Common myeloid progenitor, CD34-positive (primary cell): ENCODE data around the gene PAH. TPM values are rescaled to one million over a fixed set of nuclear protein-coding genes. Genes with fewer than 3 reads are reported as not detected.

Experiments used
- CTCF ChIA-PET: fragments of 350-600 bp; sonication (Branson Sonifier 250); formaldehyde crosslinking; loops from one replicate; lab custom pipeline; 2021; ENCODE audit warnings: antibody characterized with exemption; lab: Charles Lee
- POLR2A ChIA-PET: fragments of 350-600 bp; sonication (Branson Sonifier 250); formaldehyde crosslinking; loops from one replicate; lab custom pipeline; 2021; ENCODE audit warnings: antibody characterized with exemption; lab: Charles Lee
- DNase-seq, 3 donors: peaks; one replicate each; pipeline versions ENCODE4 v3.0.0 to v3.0.0-alpha.2; 2013
- H3K27ac ChIP-seq, 2 experiments: 1 replicate in 1 of 2; 2 replicates in 1 of 2; pipeline ENCODE4 v1.7.0; 2013; ENCODE audit warnings: inconsistent platforms in 2 of 2, low read length in 2 of 2, mild to moderate bottlenecking in 2 of 2, low read depth in 1 of 2, moderate library complexity in 1 of 2; ENCODE audit not compliant: severe bottlenecking in 2 of 2, insufficient read depth in 1 of 2, poor library complexity in 1 of 2
- H3K27me3 ChIP-seq, 5 experiments: replicated peaks in 2 of 5; 1 replicate in 3 of 5; 2 replicates in 2 of 5; pipeline versions ENCODE4 v1.6.1 to v1.7.0; 2013; ENCODE audit warnings: low read length in 4 of 5, mild to moderate bottlenecking in 2 of 5, moderate library complexity in 2 of 5, inconsistent platforms in 1 of 5; ENCODE audit not compliant: insufficient read depth in 5 of 5, control insufficient read depth in 4 of 5
- H3K36me3 ChIP-seq, 4 experiments: 1 replicate in 2 of 4; 2 replicates in 2 of 4; pipeline versions ENCODE4 v1.6.1 to v1.7.0; 2013; ENCODE audit warnings: low read length in 3 of 4, control low read depth in 1 of 4, mild to moderate bottlenecking in 1 of 4; ENCODE audit not compliant: control insufficient read depth in 4 of 4, insufficient read depth in 4 of 4
- H3K4me1 ChIP-seq, 4 experiments: 1 replicate in 3 of 4; 2 replicates in 1 of 4; pipeline versions ENCODE4 v1.6.1 to v1.7.1; 2013; ENCODE audit warnings: low read length in 3 of 4, mild to moderate bottlenecking in 3 of 4, control low read depth in 1 of 4, inconsistent platforms in 1 of 4, moderate library complexity in 1 of 4; ENCODE audit not compliant: control insufficient read depth in 4 of 4, insufficient read depth in 4 of 4; ENCODE audit errors: control extremely low read depth in 1 of 4
- H3K4me3 ChIP-seq, 7 experiments: 1 replicate in 4 of 7; 2 replicates in 3 of 7; pipeline versions ENCODE4 v1.5.1 to v1.7.0; 2013; ENCODE audit warnings: mild to moderate bottlenecking in 7 of 7, low read length in 6 of 7, moderate library complexity in 6 of 7, inconsistent platforms in 2 of 7, low read depth in 2 of 7, control low read depth in 1 of 7; ENCODE audit not compliant: insufficient read depth in 4 of 7, control insufficient read depth in 1 of 7; ENCODE audit errors: extremely low read depth in 1 of 7
- H3K9me3 ChIP-seq, 5 experiments: 1 replicate in 4 of 5; 2 replicates in 1 of 5; pipeline versions ENCODE4 v1.6.1 to v1.7.1; 2013; ENCODE audit warnings: low read length in 4 of 5, mild to moderate bottlenecking in 2 of 5, inconsistent platforms in 1 of 5, low read depth in 1 of 5, moderate library complexity in 1 of 5; ENCODE audit not compliant: control insufficient read depth in 4 of 5, insufficient read depth in 2 of 5; ENCODE audit errors: control extremely low read depth in 1 of 5
- WGBS: methylation state at CpG from one replicate; pipeline ENCODE4 v1.1.5; 2013; ENCODE audit not compliant: insufficient coverage; 5-methylcytosine and 5-hydroxymethylcytosine counted together
- polyA plus RNA-seq: library from polyadenylated mRNA; unstranded; fragments of 120-200 nt; gene quantifications from one replicate; pipeline ENCODE4 v1.2.1, GENCODE V29; 2013

Gene PAH
- polyA plus RNA-seq = not detected

DNA sequence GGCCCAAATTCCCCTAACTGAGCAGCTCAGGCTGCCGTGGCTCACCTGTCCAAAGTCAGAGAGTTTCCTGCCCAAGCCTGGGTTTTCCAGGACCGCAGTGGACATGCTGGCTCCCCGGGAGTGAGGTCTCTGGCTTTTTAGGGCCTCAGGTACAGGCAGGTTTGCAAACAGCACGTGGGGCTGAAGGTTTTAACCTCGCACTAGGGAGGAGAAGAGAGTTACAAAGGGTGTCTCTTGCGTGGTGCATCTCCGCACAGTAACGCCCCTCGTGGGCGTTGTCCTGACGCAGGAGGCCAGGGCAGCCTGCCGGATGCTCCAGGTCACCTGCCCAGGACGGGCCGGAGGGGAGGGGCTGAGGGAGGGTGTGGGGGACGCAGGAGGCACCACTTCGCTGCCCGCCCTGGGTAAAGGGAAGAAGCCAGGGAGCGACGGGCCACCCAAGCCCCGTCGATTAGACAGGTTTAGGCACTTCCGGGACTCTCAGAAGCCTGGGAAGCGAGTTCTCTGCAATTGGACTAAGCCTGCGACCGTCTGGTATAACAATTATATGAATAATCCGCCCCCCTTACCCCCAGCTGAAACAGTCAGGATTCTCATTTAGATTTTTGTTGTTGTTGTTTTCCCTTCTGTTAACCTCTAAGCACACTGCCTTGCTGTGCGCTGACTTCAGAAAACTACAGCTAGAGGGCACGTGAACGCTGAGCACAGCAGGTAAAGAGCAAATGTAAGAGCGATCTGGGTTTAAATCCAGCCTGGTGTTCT, at the start of gene PAH:
Gene PAH, minus strand, starts transcription at position 219 of the 762 bp plus-strand sequence. Its CDS starts 114 bp downstream, at position 105.
- WGBS = 7% methylated on average over 27 of the region's 30 CpGs
- H3K27me3 ChIP-seq = peaks cover 0 to 18% (median 8%) of the 10 kb centered on the region in 5 experiments
- peaks cover 0 to 8% (median 3%) of the 10 kb centered on the region in 4 experiments for H3K4me1 ChIP-seq
- H3K4me3 ChIP-seq = peak within 1 kb of the TSS in 4 of 7 experiments; percentile 48 to 69 (median 60)
- CTCF ChIA-PET = interaction anchor here (1.4 kb wide), 1 partner anchor 631 kb away, joined by 4 read pairs; no protein-coding TSS in a partner anchor
- no peaks in the 10 kb centered on the region for H3K36me3 ChIP-seq
- no peaks in the 10 kb centered on the region for H3K9me3 ChIP-seq
- peak; percentile 4 to 29 (median 13) for DNase-seq
- no peak within 1 kb of the TSS for H3K27ac ChIP-seq
- POLR2A ChIA-PET = no interaction called here

DNA sequence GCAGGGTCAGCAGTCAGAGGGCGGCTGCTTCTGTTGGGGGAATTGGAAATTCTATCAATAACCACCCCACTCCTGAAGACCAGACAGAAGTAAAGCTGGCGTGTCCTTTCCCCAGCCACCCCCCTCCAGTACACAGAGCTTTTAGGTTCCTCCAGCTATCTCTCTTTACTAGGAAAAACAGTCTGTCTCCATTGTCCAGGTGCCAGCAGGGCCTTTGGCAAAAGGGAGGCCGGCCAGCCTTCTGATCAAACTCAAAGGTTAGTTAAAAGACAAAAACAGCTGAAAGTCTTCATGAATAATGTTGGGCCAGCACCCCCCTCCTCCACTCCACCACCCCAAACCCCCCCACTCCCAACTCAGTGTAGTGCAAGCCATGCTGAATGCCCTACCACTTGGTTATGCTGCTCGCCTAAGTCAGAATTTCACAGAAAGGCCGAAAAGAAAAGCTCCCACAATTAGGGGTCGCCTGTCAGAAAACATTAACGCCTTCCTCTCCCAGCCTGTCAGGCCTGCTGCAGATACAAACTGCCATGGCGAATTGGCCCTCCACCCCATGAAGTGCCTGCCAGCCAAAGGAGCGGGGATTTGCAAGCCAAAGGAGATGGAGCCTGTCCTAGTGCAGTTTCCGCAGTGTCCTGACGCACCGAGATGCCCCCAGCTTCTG, 49.3 kb upstream of the PAH start:
- ChIA-PET POLR2A (no interaction called here), CTCF (no interaction called here)
- peaks cover 0 to 8% (median 3%) of the 10 kb centered on the region in 4 experiments for H3K4me1 ChIP-seq
- peaks cover 0 to 2% (median 0%) of the 10 kb centered on the region in 4 experiments for H3K36me3 ChIP-seq
- no peak for DNase-seq
- 12% methylated on average over 12 of the region's 12 CpGs for WGBS
- no peak overlapping the region for H3K4me3 ChIP-seq
- H3K9me3 ChIP-seq = peaks cover 9 to 17% (median 12%) of the 10 kb centered on the region in 5 experiments
- peaks cover 46 to 88% (median 56%) of the 10 kb centered on the region in 5 experiments for H3K27me3 ChIP-seq
- H3K27ac ChIP-seq = no peak overlapping the region

DNA sequence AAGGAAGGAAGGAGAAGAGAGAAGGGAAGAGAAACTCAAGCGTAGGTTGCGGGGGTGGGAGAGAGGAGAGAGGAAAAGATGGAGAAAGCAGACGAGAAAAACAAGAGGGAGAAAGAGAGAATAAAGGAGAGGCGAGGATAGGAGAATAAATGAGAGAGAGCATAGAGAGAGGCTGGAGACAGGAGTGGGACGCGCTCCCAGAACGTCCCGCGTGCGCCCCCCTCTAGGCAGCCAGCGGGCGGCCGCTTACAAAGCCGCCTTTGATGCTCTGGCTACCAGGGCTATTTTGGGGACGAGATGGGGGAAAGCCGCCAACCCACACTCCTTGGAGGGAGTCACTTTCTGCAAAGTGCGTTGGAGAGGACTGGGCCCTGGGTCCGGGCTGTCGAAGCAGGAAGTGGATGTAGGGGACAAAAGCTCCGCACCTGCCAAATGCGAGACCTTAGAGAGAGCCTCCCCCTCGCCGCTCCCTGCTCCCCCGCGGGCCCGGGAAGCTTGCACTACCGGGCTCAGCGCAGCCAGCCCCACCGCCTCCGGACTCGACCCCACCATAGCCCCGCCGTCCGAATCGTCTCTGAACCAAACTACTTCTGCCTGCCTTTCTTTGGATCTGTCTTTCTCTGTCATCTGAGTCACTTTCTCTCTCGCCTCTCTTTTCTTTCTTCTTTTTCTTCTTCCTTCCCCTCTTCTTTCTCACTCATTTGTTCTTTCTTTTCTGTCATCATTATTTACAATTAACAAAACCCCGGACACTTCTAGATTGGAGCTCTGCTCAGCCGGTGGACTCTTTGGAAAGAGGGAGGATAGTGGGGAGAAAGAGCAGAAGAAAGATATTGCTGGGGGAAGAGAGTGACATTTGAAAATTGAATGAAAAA, 48.5 kb upstream of the PAH start:
- ChIA-PET POLR2A (no interaction called here), CTCF (no interaction called here)
- DNase-seq = no peak
- peaks cover 51 to 91% (median 60%) of the 10 kb centered on the region in 5 experiments for H3K27me3 ChIP-seq
- no peak overlapping the region for H3K4me3 ChIP-seq
- peaks cover 0 to 8% (median 3%) of the 10 kb centered on the region in 4 experiments for H3K4me1 ChIP-seq
- WGBS = 2% methylated on average over 37 of the region's 38 CpGs
- no peak overlapping the region for H3K27ac ChIP-seq
- H3K9me3 ChIP-seq = peaks cover 9 to 17% (median 12%) of the 10 kb centered on the region in 5 experiments
- peaks cover 0 to 2% (median 0%) of the 10 kb centered on the region in 4 experiments for H3K36me3 ChIP-seq

DNA sequence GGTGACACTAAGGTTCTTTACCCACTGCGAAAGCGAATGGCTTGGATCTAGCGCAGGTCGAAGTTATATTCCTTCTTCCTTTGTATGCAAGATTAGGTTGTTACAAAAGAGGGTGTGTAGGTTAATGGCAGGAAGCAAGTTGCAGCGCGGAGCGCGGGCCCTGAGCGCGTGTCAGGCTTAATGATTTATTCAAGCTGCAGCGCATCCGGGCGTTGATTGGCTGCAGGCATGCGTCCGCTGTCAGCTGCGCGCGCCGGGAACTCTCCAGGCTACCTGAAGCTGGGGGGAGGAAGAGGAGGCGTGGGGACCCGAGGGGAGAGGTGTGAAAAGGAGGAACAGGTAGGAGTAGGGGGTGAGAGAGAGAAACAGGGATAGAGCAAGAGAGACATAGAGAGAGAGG, 47.8 kb upstream of the PAH start:
- CTCF ChIA-PET = no interaction called here

DNA sequence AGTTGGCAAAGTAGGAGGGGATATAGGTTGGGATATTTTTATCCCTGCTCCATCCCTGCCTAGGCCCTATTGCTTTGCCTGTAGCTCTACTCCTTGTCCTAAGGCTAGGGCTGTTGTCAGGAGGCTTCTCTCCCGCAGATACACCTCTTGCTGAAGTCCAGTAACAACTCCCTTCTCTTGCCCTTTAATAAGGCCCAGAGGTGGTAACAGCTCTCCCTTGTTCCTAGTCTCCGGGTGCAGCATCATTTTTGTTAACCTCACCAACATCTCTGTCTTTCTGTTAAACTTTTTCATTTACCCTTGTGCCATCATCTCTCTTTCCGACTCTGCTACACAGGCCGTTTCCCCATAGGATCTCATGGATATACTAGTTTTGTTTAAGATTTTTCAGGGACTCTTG, 46.8 kb upstream of the PAH start:
- Histone ChIP-seq H3K9me3 (peaks cover 9 to 19% (median 12%) of the 10 kb centered on the region in 5 experiments), H3K4me1 (peaks cover 0 to 10% (median 3%) of the 10 kb centered on the region in 4 experiments), H3K27ac (no peak overlapping the region), H3K4me3 (no peak overlapping the region), H3K27me3 (peaks cover 55 to 99% (median 69%) of the 10 kb centered on the region in 5 experiments), H3K36me3 (peaks cover 0 to 2% (median 0%) of the 10 kb centered on the region in 4 experiments)
- 35% methylated on average over 2 of the region's 4 CpGs for whole genome bisulfite sequencing
- ChIA-PET CTCF (no interaction called here), POLR2A (no interaction called here)
- DNase-seq = no peak

More for the DNA sequence above, 47.8 kb upstream of the PAH start:
- H3K27ac ChIP-seq = no peak overlapping the region
- no peak for DNase-seq
- H3K36me3 ChIP-seq = peaks cover 0 to 2% (median 0%) of the 10 kb centered on the region in 4 experiments
- POLR2A ChIA-PET = no interaction called here
- peaks cover 9 to 17% (median 12%) of the 10 kb centered on the region in 5 experiments for H3K9me3 ChIP-seq
- WGBS = 0% methylated on average over 21 of the region's 21 CpGs
- H3K4me3 ChIP-seq = no peak overlapping the region
- H3K27me3 ChIP-seq = peaks cover 53 to 95% (median 60%) of the 10 kb centered on the region in 5 experiments
- peaks cover 0 to 8% (median 3%) of the 10 kb centered on the region in 4 experiments for H3K4me1 ChIP-seq

DNA sequence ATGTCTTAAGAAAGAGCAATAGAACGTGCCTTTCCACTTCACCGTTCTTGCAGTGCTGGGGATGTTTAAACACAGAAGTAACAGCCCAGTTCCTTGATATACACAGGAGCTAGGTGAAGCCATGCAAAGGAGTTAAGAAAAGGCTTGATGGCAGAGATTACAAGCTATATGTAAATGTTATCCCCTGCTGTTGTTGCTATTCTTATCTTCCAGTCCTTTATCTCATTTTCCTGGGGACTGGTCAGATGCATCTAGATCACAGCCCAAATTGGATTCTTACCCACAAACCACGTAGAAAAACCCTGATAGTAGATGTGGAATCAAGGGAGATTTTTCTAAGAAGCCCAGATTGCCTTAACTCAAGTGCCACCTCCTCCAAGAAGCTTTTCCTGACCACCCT, 45.9 kb upstream of the PAH start:
- no peak overlapping the region for H3K27ac ChIP-seq
- H3K36me3 ChIP-seq = peaks cover 0 to 2% (median 0%) of the 10 kb centered on the region in 4 experiments
- WGBS = 0% methylated on average over 2 of the region's 3 CpGs
- peaks cover 0 to 18% (median 10%) of the 10 kb centered on the region in 4 experiments for H3K4me1 ChIP-seq
- peaks cover 55 to 99% (median 71%) of the 10 kb centered on the region in 5 experiments for H3K27me3 ChIP-seq
- H3K4me3 ChIP-seq = no peak overlapping the region
- peaks cover 9 to 20% (median 12%) of the 10 kb centered on the region in 5 experiments for H3K9me3 ChIP-seq
- no peak for DNase-seq
- POLR2A ChIA-PET = no interaction called here
- CTCF ChIA-PET = interaction anchor here (1.1 kb wide), 1 partner anchor 10 kb away, joined by 3 read pairs; no protein-coding TSS in a partner anchor
